Measurements from ENCODE around the gene PTPRN2.
"Not testable (repeated sequence)": the region's sequence is repeated elsewhere in the genome, so short reads cannot be mapped to it uniquely, and the experiment has no call there.

Gene PTPRN2

DNA sequence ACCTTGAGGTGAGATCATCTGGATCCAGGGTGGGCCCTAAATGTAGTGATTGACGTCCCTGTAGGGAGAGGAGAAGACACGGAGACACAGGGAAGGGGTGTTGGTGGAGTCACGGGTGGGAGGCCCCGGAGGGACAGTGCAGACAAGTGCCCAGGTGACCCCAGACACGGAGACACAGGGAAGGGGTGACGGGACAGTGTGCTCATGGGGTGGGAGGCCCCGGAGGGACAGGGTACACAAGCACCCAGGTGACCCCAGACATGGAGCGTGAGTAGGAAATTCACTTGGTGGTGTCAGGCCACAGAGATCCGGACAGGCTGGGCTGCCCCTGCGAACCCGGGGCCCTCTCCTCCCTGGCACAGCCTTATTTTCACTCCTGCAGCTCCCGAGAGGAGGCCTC is 176.9 kb downstream of the PTPRN2 start:
- DNase-seq: no peak

DNA sequence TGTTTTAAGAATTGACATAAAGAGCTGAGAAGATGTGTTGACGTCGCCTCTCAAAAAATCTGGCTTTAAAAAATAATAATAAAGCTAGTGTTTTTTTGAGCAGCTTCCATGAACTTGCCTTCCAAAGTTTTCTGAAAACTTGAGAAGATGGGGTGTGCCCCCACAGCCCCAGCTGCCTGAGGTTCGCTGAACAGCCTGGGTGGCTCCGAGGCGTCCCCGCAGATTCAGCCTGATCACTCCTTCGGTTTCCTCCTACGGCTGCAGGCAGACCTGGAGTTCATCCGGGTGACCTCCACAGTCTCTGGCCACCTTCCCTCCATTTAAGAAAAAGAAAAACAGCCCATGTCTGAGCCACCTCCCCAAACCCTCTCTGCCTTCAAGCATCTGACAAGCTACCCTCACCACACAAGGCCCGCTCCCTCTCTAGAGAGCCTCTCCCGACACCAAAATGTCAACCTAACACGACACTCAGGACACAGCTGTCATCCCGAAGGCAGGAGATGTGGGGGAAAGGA is 177.8 kb downstream of the PTPRN2 start:
- DNase-seq: no peak

DNA sequence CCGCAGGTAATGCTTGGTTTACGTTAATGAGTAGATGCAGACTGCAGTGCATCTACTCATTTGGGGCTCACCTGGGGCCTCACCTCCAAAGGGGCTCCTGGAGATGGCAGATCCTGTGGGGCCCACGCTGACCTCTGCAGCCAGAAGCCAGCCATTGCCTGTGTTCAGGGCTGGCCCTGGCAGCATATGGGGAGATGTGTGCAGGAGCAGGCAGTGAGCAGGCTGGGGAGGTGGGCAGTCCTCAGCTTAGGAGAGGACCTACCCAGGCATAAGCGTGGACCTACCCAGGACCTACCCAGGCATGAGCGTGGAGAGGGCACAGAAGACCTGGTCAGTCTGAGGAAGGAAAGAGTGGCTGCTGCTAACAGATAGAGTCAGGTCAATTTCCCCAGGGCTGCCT is 178.5 kb downstream of the PTPRN2 start:
- no peak for DNase-seq

DNA sequence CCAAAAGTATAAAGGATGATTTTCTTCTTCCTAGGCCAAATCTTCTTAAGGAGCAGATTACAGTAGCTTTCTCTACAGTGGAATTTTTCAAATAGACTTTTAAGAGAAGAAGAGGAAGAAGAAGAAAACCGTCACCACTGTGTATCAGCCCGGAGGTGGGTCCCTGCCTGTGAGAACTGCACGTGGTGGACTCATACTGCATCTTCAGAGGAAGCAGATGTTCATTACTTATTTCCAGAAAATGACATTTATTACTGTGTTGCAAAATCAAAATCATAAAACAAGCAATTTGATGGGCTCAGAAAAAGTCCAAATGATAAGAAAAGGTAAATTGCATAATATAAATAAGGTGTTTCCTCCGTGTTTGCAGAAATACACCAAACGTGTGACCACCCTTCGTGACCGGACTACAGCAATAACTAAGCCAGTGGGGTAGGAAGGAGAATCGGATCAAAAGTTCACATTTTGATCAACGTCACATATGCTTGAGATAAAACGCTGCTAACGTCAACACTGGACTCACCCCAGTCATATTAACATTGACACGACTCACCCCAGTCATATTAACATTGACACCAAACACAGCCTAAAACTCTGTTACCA is 179.2 kb downstream of the PTPRN2 start:
- DNase-seq: no peak

DNA sequence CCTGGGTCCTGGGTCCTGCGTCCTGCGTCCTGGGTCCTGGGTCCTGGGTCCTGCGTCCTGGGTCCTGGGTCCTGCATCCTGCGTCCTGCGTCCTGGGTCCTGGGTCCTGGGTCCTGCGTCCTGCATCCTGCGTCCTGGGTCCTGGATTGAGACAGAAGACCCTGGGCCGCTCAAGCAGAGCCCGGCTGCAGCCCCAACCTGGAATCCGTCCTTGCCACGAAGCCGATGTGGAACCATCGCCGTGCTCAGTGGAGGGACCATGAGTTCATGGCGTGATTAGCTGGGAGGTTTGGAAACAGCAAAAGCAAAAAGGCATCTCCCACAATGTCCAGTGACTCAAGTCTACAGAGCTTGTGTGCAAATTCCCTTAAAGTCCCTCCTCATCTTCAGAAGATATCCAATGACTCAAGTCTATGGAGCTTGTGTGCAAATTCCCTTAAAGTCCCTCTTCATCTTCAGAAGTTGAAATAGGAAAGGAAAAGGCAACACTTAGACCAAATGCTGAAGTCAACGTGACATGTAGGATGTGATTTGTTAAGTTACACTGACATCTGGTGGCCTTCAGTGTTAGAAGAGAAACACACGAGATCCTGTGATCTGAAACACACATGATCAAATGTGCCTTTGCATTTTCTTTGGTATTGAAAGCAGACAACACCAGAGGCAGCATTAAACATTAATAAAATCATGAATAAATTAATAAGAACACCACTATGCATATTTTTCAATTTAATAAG is 179.9 kb downstream of the PTPRN2 start:
- no peak for DNase-seq

DNA sequence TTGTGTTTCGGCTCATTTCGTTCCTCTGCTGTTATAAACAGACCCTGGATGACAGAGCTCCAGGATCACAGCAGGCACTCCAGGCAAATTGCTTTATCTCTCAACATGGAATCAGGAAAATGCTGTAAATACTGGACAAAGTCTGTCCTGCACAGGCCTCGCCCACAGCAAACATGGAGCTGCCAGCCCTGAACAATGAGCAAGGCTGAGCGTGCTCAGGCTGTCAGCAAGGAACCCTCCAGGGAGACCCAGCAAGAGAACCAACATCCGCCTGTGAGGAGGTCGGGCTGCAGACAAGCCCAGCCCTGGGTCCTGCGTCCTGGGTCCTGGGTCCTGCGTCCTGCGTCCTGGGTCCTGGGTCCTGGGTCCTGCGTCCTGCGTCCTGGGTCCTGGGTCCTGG is 180.8 kb downstream of the PTPRN2 start:
- DNase-seq: no peak

DNA sequence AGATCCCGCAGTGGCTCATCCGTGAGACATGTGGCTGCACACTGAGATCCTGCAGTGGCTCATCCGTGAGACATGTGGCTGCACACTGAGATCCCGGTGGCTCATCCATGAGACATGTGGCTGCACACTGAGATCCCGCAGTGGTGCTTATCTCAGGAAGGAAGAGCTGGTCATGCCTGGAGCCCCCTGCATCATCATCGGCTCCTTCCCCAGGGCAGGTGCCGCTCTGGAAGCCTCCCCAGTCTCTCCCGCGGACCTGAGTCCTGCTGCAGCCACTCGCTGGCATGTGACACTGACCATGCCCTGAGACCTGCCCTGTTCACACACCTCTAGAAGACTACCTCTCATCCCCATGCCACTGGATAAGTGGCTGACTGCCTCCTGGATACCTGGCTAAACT is 181.3 kb downstream of the PTPRN2 start:
- no peak for DNase-seq

DNA sequence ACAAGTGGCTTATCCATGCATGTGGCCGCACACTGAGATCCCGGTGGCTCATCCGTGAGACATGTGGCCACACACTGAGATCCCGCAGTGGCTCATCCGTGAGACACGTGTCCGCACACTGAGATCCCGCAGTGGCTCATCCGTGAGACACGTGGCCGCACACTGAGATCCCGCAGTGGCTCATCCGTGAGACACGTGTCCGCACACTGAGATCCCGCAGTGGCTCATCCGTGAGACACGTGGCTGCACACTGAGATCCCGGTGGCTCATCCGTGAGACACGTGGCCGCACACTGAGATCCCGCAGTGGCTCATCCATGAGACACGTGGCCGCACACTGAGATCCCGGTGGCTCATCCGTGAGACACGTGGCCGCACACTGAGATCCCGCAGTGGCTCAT is 181.9 kb downstream of the PTPRN2 start:
- not testable (repeated sequence) for DNase-seq

DNA sequence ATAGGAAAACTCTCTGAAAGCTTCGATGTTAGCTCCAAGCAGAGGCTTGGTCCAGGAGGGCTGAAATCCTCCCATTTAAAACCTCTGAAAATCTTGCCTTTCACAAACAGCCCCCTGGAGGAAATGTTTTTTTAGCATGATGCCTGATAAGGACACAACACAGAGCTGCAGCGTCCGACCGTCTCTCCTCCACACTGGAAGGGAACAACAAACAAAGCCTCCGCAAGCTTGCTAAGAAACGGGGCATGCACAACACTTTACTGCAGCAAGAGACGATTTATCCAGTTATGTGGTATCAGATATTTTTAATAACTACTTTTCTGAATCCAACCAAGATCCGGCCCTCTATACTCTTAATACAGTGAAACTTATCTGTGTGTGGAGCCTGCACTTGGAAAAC is 182.3 kb downstream of the PTPRN2 start:
- no peak for DNase-seq

DNA sequence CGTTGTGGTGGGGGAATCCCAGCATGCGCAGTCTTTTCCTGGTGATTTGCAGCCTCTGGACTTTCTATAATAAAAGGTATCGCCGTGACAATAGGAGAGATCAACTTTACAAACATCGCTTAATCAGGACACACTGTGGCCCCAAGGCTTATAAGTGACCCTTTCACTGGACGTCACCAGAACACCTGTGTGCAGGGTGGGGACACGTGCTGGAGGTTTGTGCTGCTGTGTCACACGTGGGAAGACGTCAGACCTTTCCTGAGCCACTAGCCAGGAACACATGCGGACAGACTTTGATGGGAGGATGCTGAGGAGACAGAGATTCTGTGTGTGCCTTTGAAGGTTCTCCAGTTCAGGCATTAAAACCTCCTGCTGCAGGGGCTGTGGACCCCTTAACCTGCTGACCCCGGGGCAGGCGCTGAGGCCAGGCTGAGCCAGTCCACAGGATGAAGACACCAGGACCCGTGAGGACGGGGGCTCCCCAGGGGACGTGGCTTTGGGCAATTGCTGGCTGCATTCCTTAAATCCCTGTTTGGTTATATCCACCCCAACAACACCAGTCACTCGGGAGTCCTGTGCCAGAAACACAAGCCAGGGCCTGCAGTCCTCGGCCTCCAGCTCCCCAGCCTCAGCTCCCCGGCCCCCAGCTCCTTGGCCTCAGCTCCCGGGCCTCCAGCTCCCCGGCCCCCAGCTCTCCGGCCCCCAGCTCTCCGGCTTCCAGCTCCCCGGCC is 183.4 kb downstream of the PTPRN2 start:
- DNase-seq: no peak

DNA sequence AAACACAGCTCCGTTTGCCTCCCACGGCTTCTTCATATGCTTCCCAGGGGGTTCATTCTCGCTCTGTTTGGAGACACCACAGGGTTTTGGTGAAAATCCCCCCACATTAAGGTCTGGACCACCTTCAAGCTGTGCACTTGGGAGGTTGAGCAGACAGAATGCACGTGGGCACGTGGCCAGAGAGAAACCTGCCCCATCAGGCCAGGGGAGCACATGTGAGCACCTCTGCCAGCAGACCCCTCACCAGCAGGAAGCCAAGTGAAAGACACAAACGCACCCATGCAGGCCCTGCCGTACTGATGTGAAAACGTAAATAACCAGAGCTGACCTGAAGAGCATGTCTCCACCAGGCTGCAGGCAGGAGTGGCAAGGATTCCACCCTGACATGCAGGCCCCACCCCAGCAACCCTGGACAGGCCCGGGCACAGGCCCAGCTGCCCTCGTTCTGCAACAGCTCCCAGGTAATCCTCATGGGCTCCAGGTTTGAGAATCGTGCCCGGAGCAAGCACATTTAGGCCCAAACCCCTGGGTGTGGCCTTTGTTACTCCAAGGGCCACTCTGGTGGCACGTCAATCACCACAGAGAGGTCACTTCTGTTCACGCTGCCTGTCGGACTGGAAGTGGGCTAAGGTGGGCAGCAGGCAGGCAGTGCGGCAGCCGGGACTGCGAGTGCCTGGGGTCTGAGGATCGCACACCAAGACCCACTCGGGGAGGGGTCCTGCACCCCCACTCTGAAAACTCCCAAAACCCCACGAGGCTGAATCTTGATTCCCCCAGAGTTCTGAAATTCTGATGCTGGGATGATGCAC is 184.4 kb downstream of the PTPRN2 start:
- DNase-seq: no peak

DNA sequence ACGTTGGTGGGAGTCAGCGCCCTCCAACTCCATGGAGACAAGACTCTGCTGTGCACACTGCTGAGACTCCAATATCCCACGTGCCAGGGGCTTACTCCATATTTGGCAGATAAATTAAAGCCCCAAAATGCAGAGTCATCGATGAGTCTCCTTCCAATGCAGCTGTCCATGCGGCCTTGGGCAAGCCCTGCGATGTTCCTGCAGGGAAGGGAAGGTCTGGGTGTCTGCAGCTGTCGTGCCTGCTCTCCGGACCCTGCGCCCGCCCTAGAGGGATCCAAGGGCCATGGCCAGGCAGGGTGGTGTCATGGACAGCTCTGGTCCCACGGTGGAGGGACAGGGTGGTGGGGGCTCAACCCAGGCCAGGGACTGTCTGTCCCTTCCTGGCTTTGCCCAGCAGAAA is 185.2 kb downstream of the PTPRN2 start:
- no peak for DNase-seq

DNA sequence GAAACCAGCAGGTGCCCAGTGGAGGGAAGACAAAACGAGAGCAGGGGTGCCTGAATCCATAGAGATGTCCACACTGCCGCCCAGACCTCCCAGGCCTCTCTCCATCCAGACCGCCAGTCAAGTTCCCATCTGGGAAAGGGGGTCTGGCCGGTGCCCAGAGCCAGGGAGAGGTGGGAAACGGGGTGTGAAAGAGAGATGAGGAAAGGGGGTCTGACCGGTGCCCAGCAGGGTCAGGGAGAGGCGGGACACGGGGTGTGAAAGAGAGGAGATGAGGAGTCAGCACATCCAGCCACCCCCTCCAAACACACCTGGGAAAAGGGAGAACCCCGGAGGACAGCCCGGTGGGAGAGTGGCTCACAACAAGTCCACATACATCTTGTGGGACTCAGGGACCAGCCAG is 185.8 kb downstream of the PTPRN2 start:
- no peak for DNase-seq

DNA sequence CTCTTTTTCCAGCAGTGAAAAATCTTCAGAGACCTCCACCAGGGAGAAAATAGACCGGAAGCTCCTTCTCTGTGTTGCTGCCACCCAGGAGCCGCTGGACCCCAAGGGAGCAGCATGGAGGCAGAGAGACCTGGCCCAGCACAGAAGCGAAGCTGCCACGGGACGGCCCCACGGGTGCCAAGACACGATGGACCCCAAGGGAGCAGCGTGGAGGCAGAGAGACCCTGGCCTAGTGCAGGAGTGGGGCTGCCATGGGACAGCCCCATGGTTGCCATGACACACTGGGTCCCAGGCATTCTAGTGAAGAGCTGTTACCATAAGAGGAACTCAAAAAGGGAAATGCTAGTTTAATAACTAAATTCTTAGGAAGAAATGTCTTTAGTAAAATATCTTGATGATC is 186.3 kb downstream of the PTPRN2 start:
- DNase-seq: no peak

DNA sequence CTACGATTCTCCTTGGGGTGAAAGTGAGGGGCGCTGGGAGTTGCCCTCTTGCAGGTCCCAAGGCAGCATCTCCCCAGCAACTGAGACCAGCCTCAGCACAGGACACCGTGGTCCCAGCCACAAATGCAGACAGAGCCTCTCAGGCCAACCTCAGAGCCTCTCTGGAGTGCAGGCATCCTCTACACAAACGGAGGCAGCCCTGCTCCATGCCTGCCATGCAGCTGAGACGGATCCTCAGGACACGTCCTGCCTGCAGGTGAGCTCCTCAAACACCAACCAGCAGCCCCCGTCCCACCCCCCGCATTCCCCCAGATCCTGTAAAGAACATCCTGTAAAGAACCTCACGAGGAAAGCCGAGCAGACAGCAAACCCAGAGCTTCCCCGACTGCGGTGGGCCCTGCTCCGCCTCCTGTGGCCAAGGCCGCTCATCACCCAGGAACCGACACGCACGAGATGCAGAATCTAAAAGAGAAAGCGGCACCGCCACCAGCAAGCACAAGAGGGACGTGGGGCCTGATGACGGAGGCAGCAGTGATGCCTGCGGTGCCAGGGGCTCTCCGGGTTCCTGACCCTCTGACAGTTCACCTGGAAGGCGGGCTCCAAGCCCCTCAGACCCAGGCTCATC is 186.9 kb downstream of the PTPRN2 start:
- no peak for DNase-seq

DNA sequence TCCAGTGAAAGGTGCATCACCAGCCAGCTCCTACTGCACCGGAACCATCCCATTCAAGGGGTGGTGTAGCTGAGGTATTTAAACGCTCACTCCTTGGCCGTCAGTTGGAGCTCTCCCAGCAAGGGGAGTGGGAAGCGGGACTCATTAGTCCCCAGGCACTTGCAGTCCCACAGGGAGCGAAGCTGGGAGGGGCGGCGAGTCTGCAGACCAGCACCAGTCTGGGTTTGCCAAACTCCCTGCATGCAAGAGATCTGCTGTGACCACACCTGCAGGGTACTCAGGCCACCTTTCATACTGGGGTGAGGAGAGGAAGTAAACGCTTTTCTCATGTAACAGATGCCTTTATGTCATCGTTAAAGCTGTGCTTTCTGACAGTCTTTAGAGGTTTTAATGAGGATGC is 187.9 kb downstream of the PTPRN2 start:
- DNase-seq: no peak

DNA sequence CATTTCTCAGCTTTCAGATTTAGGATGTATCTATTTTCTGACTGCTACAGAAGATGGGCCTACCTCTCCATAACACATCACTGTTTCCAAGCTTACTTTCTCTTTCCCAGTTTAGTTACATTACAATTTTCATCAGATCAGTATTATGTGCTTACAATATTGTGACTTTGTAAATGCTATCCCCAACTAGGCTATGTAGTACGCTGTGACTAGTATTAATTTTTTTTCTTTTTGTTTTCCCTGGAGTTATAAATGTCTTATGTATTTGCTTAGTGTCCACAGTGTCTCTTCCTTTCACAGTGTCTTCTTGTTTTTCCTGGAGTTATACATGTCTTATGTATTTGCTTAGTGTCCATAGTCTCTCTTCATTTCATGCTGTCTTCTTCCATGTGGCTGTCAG is 188.9 kb downstream of the PTPRN2 start:
- DNase-seq: no peak

DNA sequence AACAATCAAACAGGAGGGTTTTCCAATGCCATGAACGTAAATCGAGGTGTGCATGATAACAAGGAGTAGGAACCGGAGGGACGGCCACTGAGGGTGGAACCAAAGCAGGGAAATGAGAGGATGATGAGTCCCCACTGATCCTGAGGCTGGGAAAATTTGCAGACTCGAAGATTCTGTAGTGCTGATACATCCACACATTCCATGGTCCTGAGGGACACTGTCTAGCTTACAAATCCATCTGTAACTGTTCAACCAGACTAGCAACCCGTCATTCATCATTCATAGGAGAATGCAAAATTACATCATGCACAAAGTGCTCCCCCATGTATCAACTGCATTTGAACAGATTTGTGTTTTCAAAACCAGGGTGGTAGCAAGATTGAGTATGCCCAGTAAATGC is 189.7 kb downstream of the PTPRN2 start:
- no peak for DNase-seq

DNA sequence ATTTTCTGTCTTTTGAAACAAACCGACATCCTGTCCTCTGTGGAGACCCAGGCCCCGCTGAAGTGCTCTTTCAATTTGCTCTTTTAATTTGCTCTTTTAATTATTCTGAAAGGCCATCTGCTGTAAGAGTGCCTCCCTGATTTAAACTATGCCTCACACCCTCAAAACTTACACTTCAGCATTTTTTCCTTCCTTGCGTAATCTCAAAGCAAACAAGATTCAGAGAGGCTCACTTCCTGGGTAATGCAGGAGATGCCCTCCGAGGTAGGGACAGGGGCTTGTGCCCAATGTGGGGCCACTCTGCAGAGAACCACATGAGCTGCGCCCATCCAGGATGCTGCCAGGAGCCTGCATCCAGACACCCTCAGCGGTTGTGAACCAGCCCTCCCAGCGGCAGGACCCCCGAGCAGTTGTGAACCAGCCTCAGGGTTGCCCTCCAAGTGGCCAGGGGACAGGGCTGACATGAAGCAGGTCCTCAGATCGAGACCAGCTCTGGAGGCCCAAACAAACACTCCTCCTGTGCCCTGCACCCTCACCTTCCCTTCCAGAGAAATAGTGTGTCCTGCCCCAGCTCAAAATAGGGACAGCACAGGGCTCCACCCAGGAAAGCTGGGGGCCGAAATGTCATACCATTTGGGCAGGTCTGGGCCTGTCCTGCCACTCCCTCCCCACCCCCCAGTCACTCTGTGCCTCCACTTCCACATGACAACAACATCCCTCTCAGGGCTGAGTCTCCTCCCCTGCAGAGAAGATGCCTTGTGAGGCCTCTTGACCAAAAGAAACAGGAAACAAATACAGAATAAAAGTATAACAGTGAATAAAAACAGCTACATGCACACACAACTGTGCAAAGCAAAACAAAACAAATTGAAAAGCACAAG is 190.4 kb downstream of the PTPRN2 start:
- DNase-seq: no peak

DNA sequence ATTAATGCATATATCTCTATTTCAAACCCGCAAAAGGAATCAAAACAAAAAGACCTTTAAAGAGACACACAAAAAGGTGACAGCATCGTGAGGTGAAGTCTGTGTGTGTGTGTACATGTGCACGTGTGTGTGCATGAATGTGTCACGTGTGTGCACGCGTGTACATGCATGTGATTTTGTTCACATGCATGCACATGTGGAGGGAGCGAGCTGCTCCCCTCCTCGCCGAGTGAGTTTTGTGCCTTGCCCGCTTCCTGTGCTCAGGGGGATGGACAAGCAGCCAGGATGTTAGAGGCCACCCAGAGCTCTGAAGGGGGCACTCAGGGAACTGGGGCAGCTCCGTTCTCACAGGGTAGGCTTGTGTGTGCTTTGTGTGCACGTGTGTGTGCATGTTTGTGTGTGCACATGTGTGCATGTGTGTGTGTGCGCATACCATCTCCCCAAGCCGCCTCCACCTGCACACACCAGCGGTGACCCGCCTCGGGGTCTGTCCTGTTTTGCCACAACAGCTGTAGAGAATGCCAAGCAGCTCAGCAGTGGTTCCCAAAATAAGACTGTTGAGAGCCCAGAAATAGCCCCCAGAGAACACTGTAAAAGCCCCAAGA is 191.2 kb downstream of the PTPRN2 start:
- DNase-seq: no peak

DNA sequence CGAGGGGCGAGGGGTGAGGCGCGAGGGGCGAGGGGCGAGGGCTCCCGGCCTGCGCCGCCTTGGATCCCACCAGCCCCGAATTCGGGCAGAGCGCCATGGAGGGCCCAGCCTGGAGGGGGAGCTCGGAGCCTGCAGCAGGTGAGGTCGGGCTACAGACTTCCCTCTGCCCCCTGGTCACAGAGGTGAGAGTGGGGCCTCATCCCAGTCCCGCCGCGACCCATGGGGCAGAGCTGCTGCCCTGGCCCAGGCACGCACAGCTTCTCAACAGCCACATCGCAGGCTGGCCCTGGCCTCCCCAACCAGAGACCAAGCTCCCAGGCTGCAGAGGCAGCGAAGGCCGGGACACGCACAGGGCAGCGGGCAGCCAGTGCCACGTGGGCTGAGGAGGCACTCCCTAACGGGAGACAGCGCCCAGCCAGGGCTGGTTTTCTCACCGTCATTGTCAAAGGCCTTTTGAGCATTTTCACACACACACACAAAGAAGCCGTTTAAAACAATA is 191.8 kb downstream of the PTPRN2 start:
- no peak for DNase-seq
